Left lung (tissue), 10 donors: ENCODE data around the gene MYOF. TPM values are rescaled to one million over a fixed set of nuclear protein-coding genes. Genes with fewer than 3 reads are reported as not detected.

ENCODE experiments used
- ATAC-seq: fragments of 200-7000 bp; cut with Tn5 transposase; one replicate; pipeline ENCODE4 v1.9.1; 2020; ENCODE audit warnings: moderate library complexity
- DNase-seq, 4 donors: peaks; one replicate each; pipeline ENCODE4 v3.0.0-alpha.2; 2013 to 2020
- H3K27ac ChIP-seq, 2 donors: fragments of 200-600 bp; sonication (generic) in 1 of 2; one replicate each; pipeline versions ENCODE4 v1.5.0 to v1.8.0; 2020 to 2021
- H3K27me3 ChIP-seq, 2 donors: fragments of 200-600 bp; sonication (generic) in 1 of 2; one replicate each; pipeline versions ENCODE4 v1.5.0 to v1.8.0; 2020 to 2021
- H3K36me3 ChIP-seq, 2 donors: fragments of 200-600 bp; sonication (generic) in 1 of 2; one replicate each; pipeline versions ENCODE4 v1.5.0 to v1.8.0; 2020 to 2021
- H3K4me1 ChIP-seq, 2 donors: fragments of 200-600 bp; one replicate each; pipeline ENCODE4 v1.8.0; 2021
- H3K4me3 ChIP-seq, 2 donors: fragments of 200-600 bp; sonication (generic) in 1 of 2; one replicate each; pipeline versions ENCODE4 v1.5.0 to v1.8.0; 2020 to 2021; ENCODE audit warnings: mild to moderate bottlenecking in 1 of 2
- H3K9me3 ChIP-seq, 2 donors: fragments of 200-600 bp; sonication (generic) in 1 of 2; one replicate each; pipeline versions ENCODE4 v1.5.0 to v1.8.0; 2020 to 2021
- intact Hi-C, 2 donors: fragments of 100-400 bp; cut with DNase I; formaldehyde crosslinking; loops; one replicate each; pipeline versions ENCODE4 v1.11.2 to v1.14.2; 2022
- polyA plus RNA-seq, 6 donors: library from polyadenylated mRNA; unstranded; fragments of 120-200 nt; gene quantifications; one replicate each; pipeline ENCODE4 v1.2.1, GENCODE V29; 2013; ENCODE audit not compliant: insufficient read length in 6 of 6
- total RNA-seq, 2 donors: library from RNA; stranded (reverse); fragmentation: NEBNext Ultra II Directional; extraction: Animal tissue kit (Norgen Biotek cat#: 25700); gene quantifications; one replicate each; pipeline ENCODE4 v1.2.1, GENCODE V29; 2021
- TF ChIP-seq, protein P1 (sequence below), 2 donors: fragments of 200-600 bp; sonication (generic) in 1 of 2; IDR thresholded peaks; one replicate each; pipeline versions ENCODE4 v1.5.0 to v1.8.0; 2021; ENCODE audit warnings: antibody characterized with exemption in 2 of 2
- donor health status: DM: no; HTN: yes; CAD: no.
- donor health status: DM: no; HTN: no; CAD: no.

Gene MYOF
- total and polyA plus RNA-seq, 8 donors = 54.9 to 295 (median 67.9) TPM

DNA sequence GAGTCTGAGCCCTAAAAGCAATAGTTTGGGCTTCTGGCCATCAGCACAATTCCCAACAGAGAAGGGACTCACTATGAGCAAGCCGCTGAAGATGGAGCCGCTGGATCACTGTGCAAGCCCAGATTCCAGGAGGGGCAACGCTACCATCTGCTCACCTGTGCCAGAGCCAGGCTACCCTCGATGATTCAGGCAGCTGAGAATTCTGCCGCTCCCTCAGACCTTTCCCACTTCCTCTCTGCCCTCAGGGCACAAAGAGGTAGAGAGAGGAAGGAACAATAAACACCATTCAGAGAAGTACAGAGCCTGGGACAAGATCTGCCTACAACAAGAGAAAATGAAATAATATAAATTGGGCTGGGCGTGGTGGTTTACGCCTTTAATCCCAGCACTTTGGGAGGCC lies 98.1 kb downstream of the MYOF start:
- no peak overlapping the region for H3K27ac ChIP-seq
- intact Hi-C loops = no loop called here

DNA sequence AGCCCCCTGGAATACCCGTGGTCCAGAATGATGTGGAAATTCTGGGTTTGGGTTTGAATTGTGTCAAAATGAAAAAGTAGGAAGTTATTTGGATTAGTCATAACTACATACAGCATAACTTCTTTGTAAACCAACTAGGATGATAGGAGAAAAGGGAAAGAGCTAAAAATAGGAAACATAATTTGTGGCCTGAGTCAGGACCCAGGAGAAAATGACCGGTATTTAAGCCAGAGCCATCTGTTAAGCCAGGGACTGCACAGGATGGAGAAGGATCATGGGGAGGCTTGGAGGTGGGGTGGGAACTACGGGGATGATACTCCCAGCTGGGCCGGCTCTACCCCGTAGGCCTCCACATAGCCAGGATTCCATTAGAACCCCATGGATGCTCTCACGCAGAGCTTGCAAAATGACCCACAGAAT lies 98.6 kb downstream of the MYOF start:
- peaks cover 0 to 61% of the 10 kb centered on the region in 2 donors for H3K36me3 ChIP-seq
- TF ChIP-seq, protein P1, sequence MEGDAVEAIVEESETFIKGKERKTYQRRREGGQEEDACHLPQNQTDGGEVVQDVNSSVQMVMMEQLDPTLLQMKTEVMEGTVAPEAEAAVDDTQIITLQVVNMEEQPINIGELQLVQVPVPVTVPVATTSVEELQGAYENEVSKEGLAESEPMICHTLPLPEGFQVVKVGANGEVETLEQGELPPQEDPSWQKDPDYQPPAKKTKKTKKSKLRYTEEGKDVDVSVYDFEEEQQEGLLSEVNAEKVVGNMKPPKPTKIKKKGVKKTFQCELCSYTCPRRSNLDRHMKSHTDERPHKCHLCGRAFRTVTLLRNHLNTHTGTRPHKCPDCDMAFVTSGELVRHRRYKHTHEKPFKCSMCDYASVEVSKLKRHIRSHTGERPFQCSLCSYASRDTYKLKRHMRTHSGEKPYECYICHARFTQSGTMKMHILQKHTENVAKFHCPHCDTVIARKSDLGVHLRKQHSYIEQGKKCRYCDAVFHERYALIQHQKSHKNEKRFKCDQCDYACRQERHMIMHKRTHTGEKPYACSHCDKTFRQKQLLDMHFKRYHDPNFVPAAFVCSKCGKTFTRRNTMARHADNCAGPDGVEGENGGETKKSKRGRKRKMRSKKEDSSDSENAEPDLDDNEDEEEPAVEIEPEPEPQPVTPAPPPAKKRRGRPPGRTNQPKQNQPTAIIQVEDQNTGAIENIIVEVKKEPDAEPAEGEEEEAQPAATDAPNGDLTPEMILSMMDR (IDR thresholded peaks at IDR 0.05) = no peak
- H3K4me1 ChIP-seq = peaks cover 0 to 36% of the 10 kb centered on the region in 2 donors
- ATAC-seq (peak; percentile 30), DNase-seq (no peak)
- H3K9me3 ChIP-seq = no peaks in the 10 kb centered on the region
- intact Hi-C loops = no loop called here
- no peaks in the 10 kb centered on the region for H3K27me3 ChIP-seq
- H3K27ac ChIP-seq = no peak overlapping the region
- no peak overlapping the region for H3K4me3 ChIP-seq

More for the DNA sequence above, 98.1 kb downstream of the MYOF start:
- TF ChIP-seq, protein P1 (IDR thresholded peaks at IDR 0.05) = no peak
- Histone ChIP-seq H3K36me3 (peaks cover 0 to 63% of the 10 kb centered on the region in 2 donors), H3K9me3 (no peaks in the 10 kb centered on the region), H3K27me3 (no peaks in the 10 kb centered on the region), H3K4me3 (no peak overlapping the region), H3K4me1 (peaks cover 0 to 36% of the 10 kb centered on the region in 2 donors)
- DNase-seq (no peak), ATAC-seq (peak; percentile 11)

DNA sequence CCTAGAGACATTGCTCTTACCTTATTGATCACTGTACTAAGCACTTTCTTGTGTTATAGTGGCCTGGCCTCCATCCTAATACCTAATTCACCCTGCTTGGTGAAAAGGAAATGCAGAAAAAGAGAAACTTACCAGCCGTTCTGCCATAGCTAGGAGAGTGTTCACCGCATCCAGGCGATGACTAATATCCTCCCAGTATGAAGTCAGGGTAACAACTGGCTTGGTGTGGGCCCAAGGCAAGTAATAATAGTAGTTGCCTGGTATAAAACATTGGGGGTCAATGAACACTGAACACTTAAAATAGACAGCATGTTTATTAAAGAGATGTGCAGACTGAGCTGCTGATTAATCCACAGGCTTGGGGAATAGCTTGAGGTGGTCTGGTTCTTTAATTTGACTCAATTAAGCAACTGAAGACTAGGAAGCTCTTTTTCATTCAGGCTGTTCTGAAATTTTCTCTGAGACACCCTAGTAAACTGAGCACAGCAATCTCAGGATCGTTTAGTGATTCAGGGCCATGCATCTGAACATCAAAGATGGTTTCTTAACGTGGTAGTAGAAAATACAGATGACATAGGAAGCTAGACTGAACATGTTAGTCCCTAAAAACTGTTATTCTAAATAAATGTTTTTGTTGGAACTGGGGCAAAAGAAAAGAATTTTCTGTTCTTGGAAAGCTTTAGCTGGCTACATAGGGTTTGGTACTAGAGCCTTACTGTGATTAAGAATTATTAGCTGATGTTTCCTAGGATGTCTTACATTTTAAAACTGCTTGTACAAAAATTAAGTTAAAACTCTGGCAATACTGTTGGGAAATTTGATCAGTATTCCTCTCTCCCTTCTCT lies 102.2 kb downstream of the MYOF start:
- DNase-seq = no peak
- no peak for ATAC-seq
- intact Hi-C loops = loop anchor here (5.0 to 10.0 kb wide), 2 partner anchors 102 to 105 kb away; partner anchors contain the start of gene MYOF (in 2 of the 2)

DNA sequence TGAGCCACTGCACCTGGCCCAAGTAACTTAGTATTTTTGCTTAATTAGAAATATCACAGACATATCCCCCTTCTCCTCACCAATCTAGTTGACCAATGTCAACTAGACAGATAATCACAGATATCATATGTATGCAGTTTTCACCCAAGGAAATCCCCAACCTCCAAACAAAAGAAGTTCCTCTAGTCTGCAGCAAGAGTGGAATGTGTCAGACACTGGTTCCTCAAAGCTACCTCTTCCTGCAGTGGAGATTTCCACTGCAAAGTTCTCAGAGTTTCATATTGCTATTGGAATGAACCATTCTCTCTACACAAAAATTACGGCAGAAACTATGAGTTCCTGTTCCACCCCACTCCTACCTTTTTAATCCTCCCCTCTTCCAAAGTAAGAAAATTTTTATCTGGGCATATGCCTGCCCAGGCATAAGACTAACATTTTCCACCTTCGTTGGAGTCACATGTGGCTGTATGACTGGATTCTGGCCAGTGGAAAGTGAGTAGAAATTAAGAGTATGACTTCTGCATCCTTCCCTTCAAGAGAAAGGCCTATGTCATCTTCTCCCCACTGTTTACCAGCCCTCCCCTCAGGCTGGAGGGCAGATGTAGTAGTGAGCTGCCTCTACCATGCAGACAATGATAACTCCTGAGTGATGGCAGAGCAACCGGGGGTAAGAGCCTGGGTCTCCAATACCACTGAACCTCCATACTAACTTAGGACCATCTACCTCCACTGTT lies 103.0 kb downstream of the MYOF start:
- DNase-seq (no peak), ATAC-seq (no peak)
- H3K27ac ChIP-seq = peak overlapping the region in 1 of 2 donors; percentile 39
- no peaks in the 10 kb centered on the region for H3K9me3 ChIP-seq
- intact Hi-C loops = loop anchor here (5.0 to 10.0 kb wide), 2 partner anchors 103 to 106 kb away; partner anchors contain the start of gene MYOF (in 2 of the 2)
- TF ChIP-seq, protein P1 (IDR thresholded peaks at IDR 0.05) = no peak
- H3K36me3 ChIP-seq = peaks cover 0 to 45% of the 10 kb centered on the region in 2 donors
- no peak overlapping the region for H3K4me3 ChIP-seq
- H3K27me3 ChIP-seq = no peaks in the 10 kb centered on the region
- peaks cover 0 to 49% of the 10 kb centered on the region in 2 donors for H3K4me1 ChIP-seq

More for the DNA sequence above, 102.2 kb downstream of the MYOF start:
- Histone ChIP-seq H3K4me1 (peaks cover 0 to 50% of the 10 kb centered on the region in 2 donors), H3K27me3 (no peaks in the 10 kb centered on the region), H3K27ac (peak overlapping the region in 1 of 2 donors; percentile 39), H3K36me3 (peaks cover 0 to 42% of the 10 kb centered on the region in 2 donors), H3K4me3 (no peak overlapping the region), H3K9me3 (no peaks in the 10 kb centered on the region)
- TF ChIP-seq, protein P1 (IDR thresholded peaks at IDR 0.05) = no peak
